Calu3 (cell line): ENCODE measurements around the gene COL5A1. TPM values are rescaled to one million over a fixed set of nuclear protein-coding genes. Genes with fewer than 3 reads are reported as not detected.

ENCODE experiments used
- BruUV-seq: library from RNA; stranded (reverse); fragments of 400-500 nt; replicated peaks from 2 replicates; lab custom pipeline; 2021; lab: Mats Ljungman, UMichigan
- CTCF ChIA-PET: fragments of 300-600 bp; sonication (Branson Sonifier 250); formaldehyde crosslinking; loops from one replicate; lab custom pipeline; 2022; ENCODE audit warnings: antibody characterized with exemption; lab: Charles Lee
- DNase-seq: peaks from one replicate; pipeline ENCODE4 v3.0.0; 2022
- H3K27ac Mint-ChIP-seq: one replicate; pipeline ENCODE4 v1.8.0; 2022; ENCODE audit warnings: mixed read lengths; ENCODE audit not compliant: unreplicated experiment
- H3K27me3 Mint-ChIP-seq: one replicate; pipeline ENCODE4 v1.8.0; 2022; ENCODE audit warnings: mixed read lengths; ENCODE audit not compliant: unreplicated experiment
- H3K36me3 Mint-ChIP-seq: one replicate; pipeline ENCODE4 v1.8.0; 2022; ENCODE audit warnings: mild to moderate bottlenecking, moderate library complexity, mixed read lengths; ENCODE audit not compliant: insufficient read depth, unreplicated experiment
- H3K4me1 Mint-ChIP-seq: one replicate; pipeline ENCODE4 v1.8.0; 2022; ENCODE audit warnings: mild to moderate bottlenecking, low read depth, mixed read lengths; ENCODE audit not compliant: unreplicated experiment
- H3K4me3 Mint-ChIP-seq: one replicate; pipeline ENCODE4 v1.8.0; 2022; ENCODE audit warnings: mild to moderate bottlenecking, low read depth, moderate library complexity, mixed read lengths; ENCODE audit not compliant: unreplicated experiment
- H3K9me3 Mint-ChIP-seq: one replicate; pipeline ENCODE4 v1.8.0; 2022; ENCODE audit warnings: low read depth, mixed read lengths; ENCODE audit not compliant: unreplicated experiment
- CTCF ChIP-seq: fragments of 200-600 bp; IDR thresholded peaks from one replicate; pipeline ENCODE4 v1.8.0; 2022; ENCODE audit warnings: antibody characterized with exemption; ENCODE audit not compliant: unreplicated experiment
- intact Hi-C: fragments of 100-400 bp; cut with micrococcal nuclease; formaldehyde crosslinking; loops from one replicate; pipeline ENCODE4 v1.10.0; 2022; ENCODE audit not compliant: unreplicated experiment
- total RNA-seq: library from RNA; stranded (reverse); gene quantifications from 2 replicates; pipeline ENCODE4 v1.2.3, GENCODE V29; 2022

Gene COL5A1
- total RNA-seq, 1 experiment from 2014 or later, result not detected

GRCh38 chr9:134811079-134811672, 169.6 kb downstream of the COL5A1 start:
- Mint-ChIP-seq H3K4me1 (no peaks in the 10 kb centered on the region), H3K27me3 (no peaks in the 10 kb centered on the region), H3K4me3 (no peak overlapping the region), H3K27ac (no peak overlapping the region), H3K9me3 (no peaks in the 10 kb centered on the region), H3K36me3 (no peaks in the 10 kb centered on the region)
- CTCF ChIA-PET, result no interaction called here
- TF ChIP-seq CTCF, result no peak
- DNase-seq, result no peak
- intact Hi-C loops, result no loop called here
- BruUV-seq, result no TSS peak

- TF ChIP-seq CTCF, result no peak
Measured at GRCh38 chr9:134811673-134812342, 170.2 kb downstream of the COL5A1 start.

GRCh38 chr9:134812343-134812673, 170.7 kb downstream of the COL5A1 start:
- Mint-ChIP-seq H3K27ac (no peak overlapping the region), H3K4me1 (no peaks in the 10 kb centered on the region), H3K27me3 (no peaks in the 10 kb centered on the region), H3K4me3 (no peak overlapping the region), H3K36me3 (no peaks in the 10 kb centered on the region), H3K9me3 (no peaks in the 10 kb centered on the region)
- intact Hi-C loops, result no loop called here
- CTCF ChIA-PET, result no interaction called here
- no TSS peak for BruUV-seq
- DNase-seq, result no peak
- no peak for TF ChIP-seq CTCF

More at GRCh38 chr9:134811673-134812342, 170.2 kb downstream of the COL5A1 start:
- CTCF ChIA-PET, result no interaction called here
- Mint-ChIP-seq H3K9me3 (no peaks in the 10 kb centered on the region), H3K4me1 (no peaks in the 10 kb centered on the region), H3K36me3 (no peaks in the 10 kb centered on the region), H3K27ac (no peak overlapping the region), H3K27me3 (no peaks in the 10 kb centered on the region), H3K4me3 (no peak overlapping the region)
- DNase-seq, result no peak
- intact Hi-C loops, result no loop called here
- BruUV-seq, result no TSS peak

GRCh38 chr9:134813841-134814240, 172.2 kb downstream of the COL5A1 start:
- Mint-ChIP-seq H3K36me3 (no peaks in the 10 kb centered on the region), H3K27ac (no peak overlapping the region), H3K9me3 (no peaks in the 10 kb centered on the region), H3K4me3 (no peak overlapping the region), H3K4me1 (no peaks in the 10 kb centered on the region), H3K27me3 (no peaks in the 10 kb centered on the region)
- BruUV-seq, result no TSS peak
- CTCF ChIA-PET, result no interaction called here
- DNase-seq, result no peak
- intact Hi-C loops, result no loop called here
- TF ChIP-seq CTCF, result no peak
